WTC11 (cell line): ENCODE measurements around the gene ATP7A. TPM values are rescaled to one million over a fixed set of nuclear protein-coding genes. Genes with fewer than 3 reads are reported as not detected.
"Not testable (repeated sequence)": the region's sequence is repeated elsewhere in the genome, so short reads cannot be mapped to it uniquely, and the experiment has no call there.

Experiments
- ATAC-seq: fragments of 200-7000 bp; cut with Tn5 transposase; 2 replicates; pipeline ENCODE4 v1.10.0; 2021; ENCODE audit warnings: mild to moderate bottlenecking, moderate library complexity
- CTCF ChIA-PET: fragments of 300-600 bp; sonication (Branson Sonifier 250); formaldehyde crosslinking; loops from one replicate; lab custom pipeline; 2021; ENCODE audit warnings: antibody characterized with exemption; lab: Charles Lee
- POLR2A ChIA-PET: fragments of 350-600 bp; sonication (Branson Sonifier 250); formaldehyde crosslinking; loops from one replicate; lab custom pipeline; 2021; ENCODE audit warnings: antibody characterized with exemption; lab: Charles Lee
- DNase-seq: peaks from one replicate; pipeline ENCODE4 v3.0.0; 2021; ENCODE audit warnings: low spot score
- H3K27ac Mint-ChIP-seq: 2 replicates; pipeline ENCODE4 v1.8.0; 2021; ENCODE audit warnings: mixed read lengths
- H3K27me3 Mint-ChIP-seq: 2 replicates; pipeline ENCODE4 v1.8.0; 2021; ENCODE audit warnings: low read depth, mild to moderate bottlenecking, moderate library complexity, mixed read lengths
- H3K36me3 Mint-ChIP-seq: 2 replicates; pipeline ENCODE4 v1.8.0; 2021; ENCODE audit warnings: mixed read lengths
- H3K4me1 Mint-ChIP-seq: 2 replicates; pipeline ENCODE4 v1.8.0; 2022; ENCODE audit warnings: mixed read lengths
- H3K4me3 Mint-ChIP-seq: 2 replicates; pipeline ENCODE4 v1.8.0; 2021; ENCODE audit warnings: mild to moderate bottlenecking, moderate library complexity, mixed read lengths
- H3K9me3 Mint-ChIP-seq: 2 replicates; pipeline ENCODE4 v1.8.0; 2021; ENCODE audit warnings: mixed read lengths
- ATF1 ChIP-seq: sonication (generic); formaldehyde crosslinking; IDR thresholded peaks from 2 replicates; pipeline ENCODE4 v1.8.1; 2023; ENCODE audit warnings: mild to moderate bottlenecking, moderate library complexity, missing genetic modification reagents
- CREM ChIP-seq: sonication (generic); formaldehyde crosslinking; IDR thresholded peaks from 2 replicates; pipeline ENCODE4 v1.8.1; 2022; ENCODE audit warnings: mild to moderate bottlenecking, missing genetic modification reagents, moderate library complexity
- ETV6 ChIP-seq: sonication (generic); formaldehyde crosslinking; IDR thresholded peaks from 2 replicates; pipeline ENCODE4 v1.8.1; 2022; ENCODE audit warnings: mild to moderate bottlenecking, missing genetic modification reagents
- FOXP1 ChIP-seq: sonication (generic); formaldehyde crosslinking; IDR thresholded peaks from 2 replicates; pipeline ENCODE4 v1.8.0; 2022; ENCODE audit warnings: missing genetic modification reagents, mild to moderate bottlenecking, moderate library complexity, borderline replicate concordance
- GABPB1 ChIP-seq: sonication (generic); formaldehyde crosslinking; IDR thresholded peaks from 2 replicates; pipeline ENCODE4 v1.8.1; 2023; ENCODE audit warnings: mild to moderate bottlenecking, missing genetic modification reagents
- KAT7 ChIP-seq: sonication (generic); formaldehyde crosslinking; IDR thresholded peaks from 2 replicates; pipeline ENCODE4 v1.8.1; 2023; ENCODE audit warnings: missing genetic modification reagents, mild to moderate bottlenecking, borderline replicate concordance
- NR1H2 ChIP-seq: sonication (generic); formaldehyde crosslinking; IDR thresholded peaks from 2 replicates; pipeline ENCODE4 v1.9.0; 2021; ENCODE audit warnings: mild to moderate bottlenecking, moderate library complexity, missing genetic modification reagents
- ZNF317 ChIP-seq: sonication (generic); formaldehyde crosslinking; IDR thresholded peaks from 2 replicates; pipeline ENCODE4 v1.8.1; 2023; ENCODE audit warnings: low read depth, mild to moderate bottlenecking, moderate library complexity, missing genetic modification reagents, borderline replicate concordance
- ZNF396 ChIP-seq: fragments of 250-450 bp; sonication (Bioruptor Pico); IDR thresholded peaks from 2 replicates; pipeline ENCODE4 v1.8.0; 2021; ENCODE audit warnings: mild to moderate bottlenecking, moderate library complexity, borderline replicate concordance
- ZNF416 ChIP-seq: fragments of 250-450 bp; sonication (Bioruptor Pico); IDR thresholded peaks from 2 replicates; pipeline ENCODE4 v1.9.0; 2021; ENCODE audit warnings: mild to moderate bottlenecking, inconsistent platforms
- total RNA-seq: library from RNA; stranded (reverse); gene quantifications from 3 replicates; pipeline ENCODE4 v1.2.3, GENCODE V29; 2021
- TF ChIP-seq, protein P1 (sequence below): sonication (generic); formaldehyde crosslinking; IDR thresholded peaks from 2 replicates; pipeline ENCODE4 v1.8.1; 2023; ENCODE audit warnings: mild to moderate bottlenecking, missing genetic modification reagents, moderate library complexity
- TF ChIP-seq, protein P2 (sequence below): sonication (generic); formaldehyde crosslinking; IDR thresholded peaks from 2 replicates; pipeline ENCODE4 v1.8.1; 2022; ENCODE audit warnings: mild to moderate bottlenecking, moderate library complexity, missing genetic modification reagents
- TF ChIP-seq, protein P3 (sequence below): sonication (generic); formaldehyde crosslinking; IDR thresholded peaks from 2 replicates; pipeline ENCODE4 v1.8.1; 2022; ENCODE audit warnings: low read depth, missing genetic modification reagents, borderline replicate concordance
- TF ChIP-seq, protein P4 (sequence below): fragments of 250-450 bp; sonication (Bioruptor Pico); conservative IDR thresholded peaks from 2 replicates; pipeline ENCODE4 v1.9.0; 2021; ENCODE audit warnings: mild to moderate bottlenecking
- TF ChIP-seq, protein P5 (sequence below): sonication (generic); formaldehyde crosslinking; IDR thresholded peaks from 2 replicates; pipeline ENCODE4 v1.8.0; 2022; ENCODE audit warnings: mild to moderate bottlenecking, missing genetic modification reagents

Gene ATP7A
- total RNA-seq, 1 experiment from 2014 or later: 2.8 TPM

DNA sequence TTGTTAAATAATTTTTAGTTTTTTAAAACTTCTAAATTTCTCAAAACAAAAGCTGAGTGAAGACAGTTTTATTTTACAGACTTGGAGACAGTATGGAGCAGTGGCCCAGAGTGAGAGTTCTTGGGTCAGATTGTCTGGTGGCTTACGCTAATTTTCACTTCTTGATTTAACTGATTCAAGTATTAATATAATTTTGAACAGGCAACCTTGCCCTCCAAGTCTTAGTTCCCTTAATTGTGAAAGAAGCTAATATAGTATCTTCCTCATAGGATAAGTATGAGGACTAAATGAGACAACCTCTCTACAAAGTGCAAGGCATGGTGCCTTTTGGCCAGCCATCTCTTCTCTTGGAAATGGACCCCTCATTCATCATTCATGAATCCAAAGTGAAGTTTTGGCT lies 25.4 kb downstream of the ATP7A start (continued):
- TF ChIP-seq ZNF317 (CRISPR knock-in tag) (no peak), ETV6 (CRISPR knock-in tag) (no peak)

DNA sequence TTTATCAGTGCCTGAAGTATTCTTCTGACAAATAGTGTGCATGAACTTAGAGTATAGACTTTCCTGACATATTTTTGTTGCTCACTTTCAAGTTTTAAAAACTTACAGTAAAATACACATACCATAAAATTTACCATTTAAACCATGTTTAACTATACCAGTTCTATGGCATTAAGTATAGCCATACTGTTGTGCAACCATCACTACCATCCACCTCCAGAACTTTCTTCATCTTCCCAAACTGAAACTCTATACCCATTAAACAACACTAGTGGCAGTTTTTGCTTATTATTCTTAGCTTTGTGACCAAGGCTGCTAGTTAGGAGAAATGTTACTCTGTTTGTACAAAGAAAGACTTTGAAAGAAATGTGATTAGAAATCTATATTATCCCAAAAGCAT lies 25.8 kb downstream of the ATP7A start:
- POLR2A ChIA-PET: no interaction called here
- H3K36me3 Mint-ChIP-seq: no peaks in the 10 kb centered on the region; the same call in 1 of the 2 replicates
- TF ChIP-seq GABPB1 (CRISPR knock-in tag): no peak
- no peak for TF ChIP-seq FOXP1 (CRISPR knock-in tag)
- TF ChIP-seq, protein P1, sequence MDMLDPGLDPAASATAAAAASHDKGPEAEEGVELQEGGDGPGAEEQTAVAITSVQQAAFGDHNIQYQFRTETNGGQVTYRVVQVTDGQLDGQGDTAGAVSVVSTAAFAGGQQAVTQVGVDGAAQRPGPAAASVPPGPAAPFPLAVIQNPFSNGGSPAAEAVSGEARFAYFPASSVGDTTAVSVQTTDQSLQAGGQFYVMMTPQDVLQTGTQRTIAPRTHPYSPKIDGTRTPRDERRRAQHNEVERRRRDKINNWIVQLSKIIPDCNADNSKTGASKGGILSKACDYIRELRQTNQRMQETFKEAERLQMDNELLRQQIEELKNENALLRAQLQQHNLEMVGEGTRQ: no peak
- no peak for TF ChIP-seq NR1H2
- TF ChIP-seq, protein P2, sequence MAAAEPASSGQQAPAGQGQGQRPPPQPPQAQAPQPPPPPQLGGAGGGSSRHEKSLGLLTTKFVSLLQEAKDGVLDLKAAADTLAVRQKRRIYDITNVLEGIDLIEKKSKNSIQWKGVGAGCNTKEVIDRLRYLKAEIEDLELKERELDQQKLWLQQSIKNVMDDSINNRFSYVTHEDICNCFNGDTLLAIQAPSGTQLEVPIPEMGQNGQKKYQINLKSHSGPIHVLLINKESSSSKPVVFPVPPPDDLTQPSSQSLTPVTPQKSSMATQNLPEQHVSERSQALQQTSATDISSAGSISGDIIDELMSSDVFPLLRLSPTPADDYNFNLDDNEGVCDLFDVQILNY: no peak
- TF ChIP-seq KAT7 (CRISPR knock-in tag): no peak
- TF ChIP-seq, protein P3, sequence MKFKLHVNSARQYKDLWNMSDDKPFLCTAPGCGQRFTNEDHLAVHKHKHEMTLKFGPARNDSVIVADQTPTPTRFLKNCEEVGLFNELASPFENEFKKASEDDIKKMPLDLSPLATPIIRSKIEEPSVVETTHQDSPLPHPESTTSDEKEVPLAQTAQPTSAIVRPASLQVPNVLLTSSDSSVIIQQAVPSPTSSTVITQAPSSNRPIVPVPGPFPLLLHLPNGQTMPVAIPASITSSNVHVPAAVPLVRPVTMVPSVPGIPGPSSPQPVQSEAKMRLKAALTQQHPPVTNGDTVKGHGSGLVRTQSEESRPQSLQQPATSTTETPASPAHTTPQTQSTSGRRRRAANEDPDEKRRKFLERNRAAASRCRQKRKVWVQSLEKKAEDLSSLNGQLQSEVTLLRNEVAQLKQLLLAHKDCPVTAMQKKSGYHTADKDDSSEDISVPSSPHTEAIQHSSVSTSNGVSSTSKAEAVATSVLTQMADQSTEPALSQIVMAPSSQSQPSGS: no peak
- TF ChIP-seq ZNF416: no peak
- no peak for TF ChIP-seq ATF1
- ATAC-seq (no peak), DNase-seq (no peak)
- H3K27ac Mint-ChIP-seq: no peak overlapping the region; the same call in 1 of the 2 replicates
- CTCF ChIA-PET: no interaction called here
- no peak overlapping the region for H3K4me3 Mint-ChIP-seq
- H3K27me3 Mint-ChIP-seq: no peaks in the 10 kb centered on the region
- H3K9me3 Mint-ChIP-seq: no peaks in the 10 kb centered on the region
- no peaks in the 10 kb centered on the region for H3K4me1 Mint-ChIP-seq

DNA sequence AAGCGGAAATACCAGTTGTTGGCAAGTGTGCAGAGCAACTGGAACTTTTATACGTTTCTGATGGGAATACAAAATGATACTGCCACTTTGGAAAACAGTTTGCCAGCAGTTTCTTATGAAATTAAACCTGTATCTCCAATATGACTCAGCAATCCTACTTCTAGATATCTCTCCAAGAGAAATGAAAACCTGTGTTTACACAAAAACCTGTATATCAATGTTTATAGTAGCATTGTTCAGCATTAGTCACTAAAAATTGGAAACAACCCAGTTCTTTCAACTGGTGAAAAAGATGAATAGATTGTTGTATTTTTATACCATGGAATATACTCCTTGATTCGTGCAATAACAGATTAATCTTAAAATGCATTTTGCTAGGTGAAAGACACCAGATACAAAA lies 26.8 kb downstream of the ATP7A start:
- no peaks in the 10 kb centered on the region for H3K27me3 Mint-ChIP-seq
- no peak for TF ChIP-seq CREM
- no peak for TF ChIP-seq KAT7 (CRISPR knock-in tag)
- H3K27ac Mint-ChIP-seq: no peak overlapping the region
- DNase-seq (no peak), ATAC-seq (no peak)
- CTCF ChIA-PET: no interaction called here
- POLR2A ChIA-PET: no interaction called here
- H3K36me3 Mint-ChIP-seq: no peaks in the 10 kb centered on the region; the same call in 1 of the 2 replicates
- no peak overlapping the region for H3K4me3 Mint-ChIP-seq
- H3K9me3 Mint-ChIP-seq: no peaks in the 10 kb centered on the region
- H3K4me1 Mint-ChIP-seq: no peaks in the 10 kb centered on the region

DNA sequence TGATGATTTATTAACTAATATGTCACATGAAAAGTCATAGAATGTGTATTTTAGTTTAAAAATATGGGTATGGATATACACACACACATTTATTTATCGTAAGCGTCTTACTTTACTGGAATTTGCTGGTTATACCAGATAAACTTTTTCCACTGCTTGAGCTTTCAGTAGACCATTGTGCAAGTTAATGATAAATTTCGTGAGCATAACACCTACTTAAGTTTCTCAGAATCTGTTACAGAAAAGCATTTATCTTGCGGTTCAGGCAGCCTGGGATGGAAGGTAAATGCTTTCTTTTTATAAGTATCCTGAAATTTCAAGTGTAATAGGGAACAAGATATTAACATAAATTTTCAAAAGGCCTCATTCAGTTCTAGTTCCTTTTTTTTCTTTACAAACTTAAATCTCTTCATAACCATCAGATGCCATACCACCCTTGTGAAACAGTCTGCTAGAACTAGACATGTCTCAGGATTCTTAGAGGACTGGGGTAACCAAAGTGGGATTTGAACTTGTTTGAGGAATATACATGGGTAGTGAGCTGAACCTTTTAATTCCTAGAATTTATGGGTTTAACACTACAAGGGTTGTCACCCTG lies 27.7 kb downstream of the ATP7A start:
- no peak overlapping the region for H3K27ac Mint-ChIP-seq
- ChIA-PET POLR2A (no interaction called here), CTCF (no interaction called here)
- no peaks in the 10 kb centered on the region for H3K27me3 Mint-ChIP-seq
- no peaks in the 10 kb centered on the region for H3K36me3 Mint-ChIP-seq
- TF ChIP-seq, protein P4, sequence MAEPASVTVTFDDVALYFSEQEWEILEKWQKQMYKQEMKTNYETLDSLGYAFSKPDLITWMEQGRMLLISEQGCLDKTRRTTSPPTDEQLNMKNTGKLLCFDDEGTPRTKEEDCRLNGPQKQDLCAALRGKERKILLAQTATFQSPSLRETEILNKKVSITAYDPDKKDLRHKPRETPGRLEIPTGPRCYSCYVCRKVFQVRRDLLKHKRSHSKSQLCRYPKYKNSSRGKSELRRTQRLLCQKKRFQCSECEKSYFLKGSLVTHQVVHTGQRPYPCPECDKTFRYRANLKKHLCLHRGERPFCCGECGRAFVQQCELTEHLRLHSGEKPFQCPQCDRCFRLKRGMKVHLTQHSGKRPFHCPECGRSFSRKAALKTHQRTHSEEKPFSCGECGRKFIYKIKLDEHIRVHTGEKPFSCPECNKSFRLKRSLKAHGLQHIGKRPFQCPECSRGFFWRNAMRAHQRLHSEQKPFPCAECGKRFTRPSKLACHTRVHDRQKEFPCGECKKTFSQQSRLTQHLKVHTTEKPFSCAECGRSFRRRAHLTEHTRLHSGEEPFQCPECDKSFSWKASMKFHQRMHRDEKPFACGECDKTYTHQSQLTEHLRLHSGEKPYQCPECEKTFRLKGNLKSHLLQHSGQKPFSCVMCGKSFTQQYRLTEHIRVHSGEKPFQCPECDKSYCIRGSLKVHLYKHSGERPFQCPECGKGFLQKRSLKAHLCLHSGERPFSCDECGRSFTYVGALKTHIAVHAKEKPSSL (CRISPR knock-in tag): no peak
- TF ChIP-seq, protein P5, sequence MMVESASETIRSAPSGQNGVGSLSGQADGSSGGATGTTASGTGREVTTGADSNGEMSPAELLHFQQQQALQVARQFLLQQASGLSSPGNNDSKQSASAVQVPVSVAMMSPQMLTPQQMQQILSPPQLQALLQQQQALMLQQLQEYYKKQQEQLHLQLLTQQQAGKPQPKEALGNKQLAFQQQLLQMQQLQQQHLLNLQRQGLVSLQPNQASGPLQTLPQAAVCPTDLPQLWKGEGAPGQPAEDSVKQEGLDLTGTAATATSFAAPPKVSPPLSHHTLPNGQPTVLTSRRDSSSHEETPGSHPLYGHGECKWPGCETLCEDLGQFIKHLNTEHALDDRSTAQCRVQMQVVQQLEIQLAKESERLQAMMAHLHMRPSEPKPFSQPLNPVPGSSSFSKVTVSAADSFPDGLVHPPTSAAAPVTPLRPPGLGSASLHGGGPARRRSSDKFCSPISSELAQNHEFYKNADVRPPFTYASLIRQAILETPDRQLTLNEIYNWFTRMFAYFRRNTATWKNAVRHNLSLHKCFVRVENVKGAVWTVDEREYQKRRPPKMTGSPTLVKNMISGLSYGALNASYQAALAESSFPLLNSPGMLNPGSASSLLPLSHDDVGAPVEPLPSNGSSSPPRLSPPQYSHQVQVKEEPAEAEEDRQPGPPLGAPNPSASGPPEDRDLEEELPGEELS (CRISPR knock-in tag): no peak
- TF ChIP-seq, protein P2: no peak
- TF ChIP-seq ZNF396 (CRISPR knock-in tag): no peak
- TF ChIP-seq, all 79 proteins: peak for 0
- no peak for ATAC-seq
- H3K4me1 Mint-ChIP-seq: no peaks in the 10 kb centered on the region
- no peak overlapping the region for H3K4me3 Mint-ChIP-seq
- no peak for DNase-seq
- H3K9me3 Mint-ChIP-seq: no peaks in the 10 kb centered on the region

DNA sequence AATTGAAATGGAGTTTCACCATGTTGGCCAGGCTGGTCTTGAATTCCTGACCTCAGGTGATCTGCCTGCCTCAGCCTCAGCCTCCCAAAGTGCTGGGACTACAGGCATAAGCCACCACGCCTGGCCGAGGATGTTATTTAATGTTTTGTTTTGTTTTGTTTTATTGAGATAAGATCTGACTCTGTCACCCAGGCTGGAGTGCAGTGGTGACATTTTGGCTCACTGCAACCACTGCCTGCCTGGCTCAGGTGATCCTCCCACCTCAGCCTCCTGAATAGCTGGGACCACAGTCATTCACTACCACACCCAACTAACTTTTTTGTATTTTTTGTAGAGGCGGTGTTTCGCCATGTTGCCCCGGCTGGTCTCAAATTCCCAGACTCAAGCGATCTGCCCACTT lies 34.5 kb downstream of the ATP7A start:
- DNase-seq, ATAC-seq, POLR2A ChIA-PET, H3K27me3 Mint-ChIP-seq, H3K4me1 Mint-ChIP-seq, H3K27ac Mint-ChIP-seq, H3K9me3 Mint-ChIP-seq, CTCF ChIA-PET, H3K4me3 Mint-ChIP-seq, H3K36me3 Mint-ChIP-seq: not testable (repeated sequence)
